Mammary epithelial cell (primary cell): Measurements from ENCODE around the gene COPS7A.

Experiments
- CTCF ChIP-seq, 2 donors: IDR thresholded peaks in 1 of 2; conservative IDR thresholded peaks in 1 of 2; 2 replicates each; pipeline ENCODE4 v1.5.1; 2011 to 2012; ENCODE audit warnings: inconsistent platforms in 2 of 2, low read length in 2 of 2, mild to moderate bottlenecking in 2 of 2, control low read depth in 1 of 2, low read depth in 1 of 2; ENCODE audit not compliant: insufficient read depth in 1 of 2; ENCODE audit errors: extremely low read depth in 1 of 2
- EZH2 ChIP-seq: IDR thresholded peaks from 2 replicates; pipeline ENCODE4 v1.6.1; 2012; ENCODE audit warnings: low read length, inconsistent platforms, borderline replicate concordance

- TF ChIP-seq EZH2: no peak
- TF ChIP-seq CTCF (conservative IDR thresholded peaks at IDR 0.05 in 1 of 2, IDR thresholded peaks at IDR 0.05 in 1 of 2; ENCODE audit: extremely low read depth in 1 of 2, insufficient read depth in 1 of 2, low read depth in 1 of 2, low read length in 2 of 2): no peak
Observed at GRCh38 chr12:6734506-6735387, 10.9 kb downstream of the COPS7A start.
